ENCODE results near the gene JDP2. TPM values are rescaled to one million over a fixed set of nuclear protein-coding genes. Genes with fewer than 3 reads are reported as not detected.

JDP2 gene
- total RNA-seq, 1 experiment from 2014 or later, result 2.9 TPM

- no peak for DNase-seq
- no peaks in the 10 kb centered on the region for H3K4me1 ChIP-seq
- H3K36me3 ChIP-seq, result no peaks in the 10 kb centered on the region
- no peak overlapping the region for H3K27ac ChIP-seq
- H3K9me3 ChIP-seq (replicated peaks), result peaks cover 5% of the 10 kb centered on the region
- no peaks in the 10 kb centered on the region for H3K27me3 ChIP-seq
- no peak overlapping the region for H3K4me3 ChIP-seq
Measured at GRCh38 chr14:75511201-75511600, 83.4 kb downstream of the JDP2 start.

GRCh38 chr14:75513911-75514672 is 86.3 kb downstream of the JDP2 start:
- Histone ChIP-seq H3K36me3 (no peaks in the 10 kb centered on the region), H3K9me3 (replicated peaks) (peaks cover 2% of the 10 kb centered on the region; the same call in 1 of the 2 replicates), H3K27ac (no peak overlapping the region), H3K27me3 (no peaks in the 10 kb centered on the region), H3K4me1 (no peaks in the 10 kb centered on the region), H3K4me3 (no peak overlapping the region)
- no peak for DNase-seq

GRCh38 chr14:75514673-75515628 is 87.1 kb downstream of the JDP2 start:
- Histone ChIP-seq H3K27me3 (no peaks in the 10 kb centered on the region; the same call in 1 of the 2 replicates), H3K9me3 (replicated peaks) (peaks cover 2% of the 10 kb centered on the region; the same call in 1 of the 2 replicates), H3K4me3 (no peak overlapping the region), H3K4me1 (no peaks in the 10 kb centered on the region), H3K27ac (no peak overlapping the region), H3K36me3 (no peaks in the 10 kb centered on the region)
- DNase-seq, result no peak

GRCh38 chr14:75515629-75515996 is 87.8 kb downstream of the JDP2 start:
- Histone ChIP-seq H3K27ac (no peak overlapping the region), H3K36me3 (no peaks in the 10 kb centered on the region), H3K4me1 (no peaks in the 10 kb centered on the region), H3K9me3 (replicated peaks) (no peaks in the 10 kb centered on the region), H3K27me3 (no peaks in the 10 kb centered on the region; the same call in 1 of the 2 replicates), H3K4me3 (no peak overlapping the region)
- no peak for DNase-seq

- peaks cover 2% of the 10 kb centered on the region; the same call in 1 of the 2 replicates for H3K27me3 ChIP-seq
- H3K4me1 ChIP-seq, result no peaks in the 10 kb centered on the region
- no peaks in the 10 kb centered on the region for H3K36me3 ChIP-seq
- DNase-seq, result peak in 1 of 2 experiments; percentile 20
- no peaks in the 10 kb centered on the region for H3K9me3 ChIP-seq (replicated peaks)
- no peak overlapping the region for H3K4me3 ChIP-seq
- no peak overlapping the region for H3K27ac ChIP-seq
Measured at GRCh38 chr14:75518625-75519024, 90.8 kb downstream of the JDP2 start.

GRCh38 chr14:75519394-75519793 is 91.6 kb downstream of the JDP2 start:
- peaks cover 2% of the 10 kb centered on the region; the same call in 1 of the 2 replicates for H3K27me3 ChIP-seq
- no peak overlapping the region for H3K4me3 ChIP-seq
- no peaks in the 10 kb centered on the region for H3K4me1 ChIP-seq
- H3K36me3 ChIP-seq, result no peaks in the 10 kb centered on the region
- no peak overlapping the region for H3K27ac ChIP-seq
- DNase-seq, result no peak
- H3K9me3 ChIP-seq (replicated peaks), result no peaks in the 10 kb centered on the region

GRCh38 chr14:75519826-75520728 is 92.3 kb downstream of the JDP2 start:
- Histone ChIP-seq H3K4me1 (no peaks in the 10 kb centered on the region), H3K27ac (no peak overlapping the region), H3K27me3 (peaks cover 2% of the 10 kb centered on the region; the same call in 1 of the 2 replicates), H3K36me3 (no peaks in the 10 kb centered on the region), H3K4me3 (no peak overlapping the region), H3K9me3 (replicated peaks) (no peaks in the 10 kb centered on the region)
- DNase-seq, result peak in 1 of 2 experiments; percentile 7

GRCh38 chr14:75520852-75521251 is 93.0 kb downstream of the JDP2 start:
- Histone ChIP-seq H3K9me3 (replicated peaks) (no peaks in the 10 kb centered on the region), H3K4me3 (no peak overlapping the region), H3K27me3 (peaks cover 2% of the 10 kb centered on the region; the same call in 1 of the 2 replicates), H3K27ac (no peak overlapping the region), H3K36me3 (no peaks in the 10 kb centered on the region), H3K4me1 (no peaks in the 10 kb centered on the region)
- DNase-seq, result no peak

GRCh38 chr14:75521415-75522199 is 93.8 kb downstream of the JDP2 start:
- Histone ChIP-seq H3K27ac (no peak overlapping the region), H3K4me3 (peak overlapping the region; percentile 22; the same call in 1 of the 2 replicates), H3K4me1 (no peaks in the 10 kb centered on the region), H3K27me3 (peaks cover 2% of the 10 kb centered on the region; the same call in 1 of the 2 replicates), H3K36me3 (no peaks in the 10 kb centered on the region), H3K9me3 (replicated peaks) (no peaks in the 10 kb centered on the region)
- peak in 1 of 2 experiments; percentile 7 for DNase-seq

- Histone ChIP-seq H3K4me1 (no peaks in the 10 kb centered on the region), H3K27ac (no peak within 1 kb of the TSS), H3K4me3 (peak within 1 kb of the TSS; percentile 22), H3K27me3 (peaks cover 2% of the 10 kb centered on the region; the same call in 1 of the 2 replicates), H3K9me3 (replicated peaks) (no peaks in the 10 kb centered on the region), H3K36me3 (no peaks in the 10 kb centered on the region)
- DNase-seq, result no peak
Measured at GRCh38 chr14:75522224-75522982, 94.6 kb downstream of the JDP2 start, which contains the start of gene BATF. BATF (plus strand) TSS chr14:75522469; CDS start chr14:75522683, 214 bp downstream.

GRCh38 chr14:75522983-75523318 is 95.1 kb downstream of the JDP2 start:
- H3K9me3 ChIP-seq (replicated peaks), result no peaks in the 10 kb centered on the region
- H3K4me1 ChIP-seq, result no peaks in the 10 kb centered on the region

More at GRCh38 chr14:75522983-75523318, 95.1 kb downstream of the JDP2 start:
- DNase-seq, result no peak
- Histone ChIP-seq H3K27me3 (peaks cover 2% of the 10 kb centered on the region; the same call in 1 of the 2 replicates), H3K27ac (no peak overlapping the region), H3K4me3 (no peak overlapping the region), H3K36me3 (no peaks in the 10 kb centered on the region)

All from SJCRH30 (cell line).